ENCODE measurements around the gene MYOF. TPM values are rescaled to one million over a fixed set of nuclear protein-coding genes. Genes with fewer than 3 reads are reported as not detected.

MYOF gene
- total RNA-seq, 4 donors from 2014 or later: 44.6 to 113 (median 74.5) TPM

- no peak for TF ChIP-seq CTCF (IDR thresholded peaks at IDR 0.05)
- ATAC-seq (ENCODE audit: low FRiP score): no peak
- no peak for DNase-seq (ENCODE audit: low spot score)
Observed at GRCh38 chr10:93485690-93486089, 3.6 kb upstream of the MYOF start.

- DNase-seq (ENCODE audit: low spot score) (no peak), ATAC-seq (ENCODE audit: low FRiP score) (no peak)
- TF ChIP-seq CTCF (IDR thresholded peaks at IDR 0.05): no peak
Observed at GRCh38 chr10:93481637-93482144, 443 bp downstream of the MYOF start.

- no peak for TF ChIP-seq CTCF (IDR thresholded peaks at IDR 0.05)
- ATAC-seq (ENCODE audit: low FRiP score) (no peak), DNase-seq (ENCODE audit: low spot score) (no peak)
Observed at GRCh38 chr10:93478873-93479272, 3.3 kb downstream of the MYOF start.

GRCh38 chr10:93476756-93477155 is 5.4 kb downstream of the MYOF start:
- no peak for TF ChIP-seq CTCF (IDR thresholded peaks at IDR 0.05)
- no peak for DNase-seq (ENCODE audit: low spot score)
- no peak for ATAC-seq (ENCODE audit: low FRiP score)

- ATAC-seq (ENCODE audit: low FRiP score) (peak; percentile 8), DNase-seq (ENCODE audit: low spot score) (no peak)
- TF ChIP-seq CTCF (IDR thresholded peaks at IDR 0.05): no peak
Observed at GRCh38 chr10:93475871-93476270, 6.3 kb downstream of the MYOF start.

- ATAC-seq (ENCODE audit: low FRiP score) (no peak), DNase-seq (ENCODE audit: low spot score) (no peak)
- no peak for TF ChIP-seq CTCF (IDR thresholded peaks at IDR 0.05)
Observed at GRCh38 chr10:93475227-93475626, 6.9 kb downstream of the MYOF start.

GRCh38 chr10:93473804-93474472 is 8.2 kb downstream of the MYOF start:
- ATAC-seq (ENCODE audit: low FRiP score) (no peak), DNase-seq (ENCODE audit: low spot score) (no peak)
- no peak for TF ChIP-seq CTCF (IDR thresholded peaks at IDR 0.05)
